HepG2 (cell line): ENCODE data around the gene SF1. TPM values are rescaled to one million over a fixed set of nuclear protein-coding genes. Genes with fewer than 3 reads are reported as not detected.

Experiments used
- ARNTL ChIP-seq: sonication (generic); formaldehyde crosslinking; IDR thresholded peaks from 2 replicates; pipeline ENCODE4 v1.4.0; 2020; ENCODE audit warnings: mild to moderate bottlenecking, missing genetic modification reagents
- CEBPB ChIP-seq: IDR thresholded peaks from 2 replicates; pipeline ENCODE4 v1.6.1; 2011; ENCODE audit warnings: low read depth, low read length, improper control_type of control experiment, borderline replicate concordance
- DRAP1 ChIP-seq: IDR thresholded peaks from 2 replicates; pipeline ENCODE4 v1.6.1; 2016; ENCODE audit warnings: missing genetic modification reagents, missing compliant biosample characterization
- FOXP4 ChIP-seq: sonication (generic); formaldehyde crosslinking; IDR thresholded peaks from 2 replicates; pipeline ENCODE4 v1.4.0; 2020; ENCODE audit warnings: missing genetic modification reagents
- HHEX ChIP-seq: IDR thresholded peaks from 2 replicates; pipeline ENCODE4 v1.6.1; 2016; ENCODE audit warnings: control low read depth
- IRX3 ChIP-seq: sonication (generic); formaldehyde crosslinking; IDR thresholded peaks from 2 replicates; pipeline ENCODE4 v1.8.1; 2023; ENCODE audit warnings: mild to moderate bottlenecking, low read depth, missing genetic modification reagents, borderline replicate concordance
- LBX2 ChIP-seq: sonication (generic); formaldehyde crosslinking; IDR thresholded peaks from 2 replicates; pipeline ENCODE4 v1.5.0; 2020; ENCODE audit warnings: missing genetic modification reagents, mild to moderate bottlenecking, borderline replicate concordance
- MXI1 ChIP-seq: IDR thresholded peaks from 3 replicates; pipeline ENCODE4 v1.6.1; 2012; ENCODE audit warnings: low read depth, low read length, inconsistent platforms, borderline replicate concordance
- NFKB2 ChIP-seq: sonication (generic); formaldehyde crosslinking; IDR thresholded peaks from 2 replicates; pipeline ENCODE4 v1.4.0; 2020; ENCODE audit warnings: missing genetic modification reagents, borderline replicate concordance
- PBX2 ChIP-seq: IDR thresholded peaks from 2 replicates; pipeline ENCODE4 v1.6.1; 2016; ENCODE audit warnings: control low read depth
- SAP130 ChIP-seq: IDR thresholded peaks from 2 replicates; pipeline ENCODE4 v1.6.1; 2016; ENCODE audit warnings: low read depth
- SMAD9 ChIP-seq: sonication (generic); formaldehyde crosslinking; IDR thresholded peaks from 2 replicates; pipeline ENCODE4 v1.5.1; 2020; ENCODE audit warnings: mild to moderate bottlenecking, missing genetic modification reagents
- SOX6 ChIP-seq, 2 experiments: fragments of 450-650 bp in 1 of 2; sonication (generic) in 1 of 2; formaldehyde crosslinking in 1 of 2; IDR thresholded peaks; 2 replicates each; pipeline versions ENCODE4 v1.4.0 to v1.6.1; 2017 to 2020; ENCODE audit warnings: antibody characterized with exemption in 1 of 2, mild to moderate bottlenecking in 1 of 2, missing genetic modification reagents in 1 of 2
- STAG1 ChIP-seq: sonication (generic); formaldehyde crosslinking; IDR thresholded peaks from 2 replicates; pipeline ENCODE4 v1.4.0; 2020; ENCODE audit warnings: missing genetic modification reagents
- ZBTB38 ChIP-seq: sonication (generic); formaldehyde crosslinking; IDR thresholded peaks from 2 replicates; pipeline ENCODE4 v1.5.1; 2020; ENCODE audit warnings: mild to moderate bottlenecking, missing genetic modification reagents
- ZBTB49 ChIP-seq: sonication (generic); formaldehyde crosslinking; IDR thresholded peaks from 2 replicates; pipeline ENCODE4 v1.4.0; 2020; ENCODE audit warnings: missing genetic modification reagents, borderline replicate concordance
- ZNF333 ChIP-seq: sonication (generic); formaldehyde crosslinking; IDR thresholded peaks from 2 replicates; pipeline ENCODE4 v1.4.0; 2020; ENCODE audit warnings: mild to moderate bottlenecking, missing genetic modification reagents, borderline replicate concordance
- ZNF33B ChIP-seq: sonication (generic); formaldehyde crosslinking; IDR thresholded peaks from 2 replicates; pipeline ENCODE4 v1.5.1; 2020; ENCODE audit warnings: mild to moderate bottlenecking, missing genetic modification reagents
- ZNF367 ChIP-seq: sonication (generic); formaldehyde crosslinking; IDR thresholded peaks from 2 replicates; pipeline ENCODE4 v1.4.0; 2020; ENCODE audit warnings: missing genetic modification reagents, borderline replicate concordance
- ZNF619 ChIP-seq: sonication (generic); formaldehyde crosslinking; IDR thresholded peaks from 2 replicates; pipeline ENCODE4 v1.4.0; 2020; ENCODE audit warnings: mild to moderate bottlenecking, missing genetic modification reagents
- polyA plus RNA-seq, 8 experiments: library from polyadenylated mRNA; depleted of rRNA in 3 of 8; stranded (reverse) in 7 of 8; unstranded in 1 of 8; fragments of >200 nt; fragmentation: Illumina TruSeq in 4 of 8; extraction: Trizol in 4 of 8; gene quantifications; 2 replicates each; pipeline versions ENCODE4 v1.2.1 to v1.2.3, GENCODE V29; 2011 to 2016; ENCODE audit warnings: low read depth in 4 of 8, missing spikeins in 1 of 8, mixed read lengths in 1 of 8; ENCODE audit not compliant: insufficient read depth in 1 of 8
- total RNA-seq, 5 experiments: library from RNA; depleted of rRNA; stranded (reverse); fragments of >200 nt; fragmentation: Illumina TruSeq; extraction: Trizol; gene quantifications; 2 replicates each; pipeline ENCODE4 v1.2.3, GENCODE V29; 2016; ENCODE audit warnings: low read depth in 1 of 5
- TF ChIP-seq, protein P1 (sequence below): fragments of 450-650 bp; IDR thresholded peaks from 2 replicates; pipeline ENCODE4 v1.6.1; 2016

Gene SF1
- total and polyA plus RNA-seq, 2 of the 13 experiments (the other 11 are each of a cell fraction or from before 2014, with no cell fraction given) = 55.5 to 70.4 TPM

DNA sequence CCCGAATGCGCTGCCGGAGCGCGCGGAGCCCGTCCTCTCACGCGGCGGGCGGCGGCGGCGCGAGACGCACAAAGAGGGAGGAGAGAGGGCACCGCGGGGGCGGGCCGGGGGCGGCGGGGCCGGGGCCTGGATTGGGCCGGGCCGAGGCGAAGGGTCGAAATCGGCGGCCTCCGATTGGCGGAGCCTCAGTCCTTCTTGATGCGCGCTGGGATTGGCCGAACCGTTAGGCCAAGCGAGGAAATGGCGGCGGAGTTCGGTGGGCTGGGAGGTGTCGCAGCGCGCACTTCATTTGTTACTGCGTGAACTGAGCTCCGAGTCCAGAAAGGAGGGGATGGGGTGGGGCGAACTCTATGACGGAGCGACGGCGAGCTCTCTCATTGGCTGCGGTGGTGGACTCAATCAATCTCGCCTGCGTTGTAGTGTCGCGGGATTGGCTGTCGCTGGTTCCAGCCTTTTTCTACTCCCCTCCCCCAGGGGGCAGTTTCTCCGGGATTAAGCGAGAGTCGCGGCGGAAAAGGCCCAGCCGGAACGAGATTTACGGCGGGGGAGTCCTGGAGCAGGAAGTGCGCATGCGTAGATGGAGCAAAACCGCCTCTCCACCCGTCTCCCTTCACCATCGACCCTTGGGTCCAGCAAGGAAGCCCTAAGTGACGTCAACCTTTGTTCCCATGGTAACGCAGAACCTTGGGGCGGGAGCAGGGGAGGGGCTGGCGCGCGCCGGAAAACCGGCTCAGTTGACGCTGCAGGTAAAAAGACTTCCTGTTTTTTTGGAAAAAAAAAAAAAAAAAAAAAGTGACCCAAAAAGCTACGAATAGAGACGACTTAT lies at the start of gene SF1 (continued):
- TF ChIP-seq SMAD9 (CRISPR knock-in tag) (no peak), ZBTB49 (CRISPR knock-in tag) (no peak), CEBPB (no peak), SAP130 (peak; percentile 73), PBX2 (CRISPR knock-in tag) (peak; percentile 37; the same call in 1 of the 2 replicates), ARNTL (CRISPR knock-in tag) (no peak), FOXP4 (CRISPR knock-in tag) (no peak; the same call in 1 of the 2 replicates), ZNF367 (CRISPR knock-in tag) (no peak), ZBTB38 (no peak), LBX2 (CRISPR knock-in tag) (no peak), ZNF33B (CRISPR knock-in tag) (no peak), SOX6 (IDR thresholded peaks at IDR 0.05) (no peak), SOX6 (CRISPR knock-in tag; IDR thresholded peaks at IDR 0.05) (peak; percentile 36), MXI1 (no peak; the same call in 1 of the 3 replicates), NFKB2 (CRISPR knock-in tag) (peak; percentile 57; the same call in 1 of the 2 replicates), IRX3 (no peak), DRAP1 (CRISPR knock-in tag) (peak; percentile 94), HHEX (no peak), STAG1 (no peak), ZNF333 (no peak), ZNF619 (no peak)
- TF ChIP-seq, protein P1, sequence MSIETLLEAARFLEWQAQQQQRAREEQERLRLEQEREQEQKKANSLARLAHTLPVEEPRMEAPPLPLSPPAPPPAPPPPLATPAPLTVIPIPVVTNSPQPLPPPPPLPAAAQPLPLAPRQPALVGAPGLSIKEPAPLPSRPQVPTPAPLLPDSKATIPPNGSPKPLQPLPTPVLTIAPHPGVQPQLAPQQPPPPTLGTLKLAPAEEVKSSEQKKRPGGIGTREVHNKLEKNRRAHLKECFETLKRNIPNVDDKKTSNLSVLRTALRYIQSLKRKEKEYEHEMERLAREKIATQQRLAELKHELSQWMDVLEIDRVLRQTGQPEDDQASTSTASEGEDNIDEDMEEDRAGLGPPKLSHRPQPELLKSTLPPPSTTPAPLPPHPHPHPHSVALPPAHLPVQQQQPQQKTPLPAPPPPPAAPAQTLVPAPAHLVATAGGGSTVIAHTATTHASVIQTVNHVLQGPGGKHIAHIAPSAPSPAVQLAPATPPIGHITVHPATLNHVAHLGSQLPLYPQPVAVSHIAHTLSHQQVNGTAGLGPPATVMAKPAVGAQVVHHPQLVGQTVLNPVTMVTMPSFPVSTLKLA = no peak
